ENCODE results near the gene SDC1.

The SDC1 gene

GRCh38 chr2:20200697-20201555 lies 24.0 kb downstream of the SDC1 start:
- Mint-ChIP-seq H3K36me3 (ENCODE audit: low read depth) (peaks cover 41% of the 10 kb centered on the region), H3K4me3 (no peak overlapping the region), H3K4me1 (peaks cover 50% of the 10 kb centered on the region), H3K27me3 (ENCODE audit: low read depth, poor library complexity) (no peaks in the 10 kb centered on the region), H3K27ac (peak overlapping the region; percentile 93), H3K9me3 (peaks cover 4% of the 10 kb centered on the region)
- no peak for TF ChIP-seq CTCF (IDR thresholded peaks at IDR 0.05)
- no peak for DNase-seq

- Mint-ChIP-seq H3K27me3 (ENCODE audit: low read depth, poor library complexity) (no peaks in the 10 kb centered on the region), H3K27ac (peak overlapping the region; percentile 77)
Measured at GRCh38 chr2:20199633-20200270, 25.2 kb downstream of the SDC1 start.

GRCh38 chr2:20198796-20199632 lies 25.9 kb downstream of the SDC1 start:
- Mint-ChIP-seq H3K4me3 (no peak overlapping the region), H3K27ac (peak overlapping the region; percentile 77), H3K27me3 (ENCODE audit: low read depth, poor library complexity) (no peaks in the 10 kb centered on the region), H3K36me3 (ENCODE audit: low read depth) (peaks cover 36% of the 10 kb centered on the region), H3K9me3 (peaks cover 4% of the 10 kb centered on the region), H3K4me1 (peaks cover 68% of the 10 kb centered on the region)
- DNase-seq: no peak
- no peak for TF ChIP-seq CTCF (IDR thresholded peaks at IDR 0.05)

More at GRCh38 chr2:20199633-20200270, 25.2 kb downstream of the SDC1 start:
- Mint-ChIP-seq H3K36me3 (ENCODE audit: low read depth) (peaks cover 41% of the 10 kb centered on the region), H3K4me1 (peaks cover 61% of the 10 kb centered on the region), H3K9me3 (peaks cover 4% of the 10 kb centered on the region), H3K4me3 (no peak overlapping the region)
- no peak for TF ChIP-seq CTCF (IDR thresholded peaks at IDR 0.05)
- no peak for DNase-seq

- H3K27me3 Mint-ChIP-seq (ENCODE audit: low read depth, poor library complexity): no peaks in the 10 kb centered on the region
- H3K4me1 Mint-ChIP-seq: peaks cover 75% of the 10 kb centered on the region
- peaks cover 4% of the 10 kb centered on the region for H3K9me3 Mint-ChIP-seq
- DNase-seq: no peak
- TF ChIP-seq CTCF (IDR thresholded peaks at IDR 0.05): no peak
- peaks cover 30% of the 10 kb centered on the region for H3K36me3 Mint-ChIP-seq (ENCODE audit: low read depth)
- no peak overlapping the region for H3K4me3 Mint-ChIP-seq
- H3K27ac Mint-ChIP-seq: peak overlapping the region; percentile 56
Measured at GRCh38 chr2:20198001-20198400, 26.9 kb downstream of the SDC1 start.

- Mint-ChIP-seq H3K9me3 (peaks cover 3% of the 10 kb centered on the region), H3K36me3 (ENCODE audit: low read depth) (peaks cover 21% of the 10 kb centered on the region), H3K4me3 (no peak overlapping the region), H3K4me1 (peaks cover 82% of the 10 kb centered on the region), H3K27ac (peak overlapping the region; percentile 56), H3K27me3 (ENCODE audit: low read depth, poor library complexity) (no peaks in the 10 kb centered on the region)
- DNase-seq: no peak
- no peak for TF ChIP-seq CTCF (IDR thresholded peaks at IDR 0.05)
Measured at GRCh38 chr2:20197192-20197591, 27.7 kb downstream of the SDC1 start.
